ENCODE data around the gene SPOCK1.
A peak's percentile ranks its signal among the peaks of the same experiment; 100 is the strongest.

SPOCK1 gene

GRCh38 chr5:137141779-137142178, 357.3 kb downstream of the SPOCK1 start:
- no peak for DNase-seq

- DNase-seq: peak; percentile 60
Observed at GRCh38 chr5:137136991-137137632, 362.0 kb downstream of the SPOCK1 start.

- no peak for DNase-seq
Observed at GRCh38 chr5:137134920-137135532, 364.1 kb downstream of the SPOCK1 start.

GRCh38 chr5:137129886-137130680, 369.0 kb downstream of the SPOCK1 start:
- no peak for DNase-seq

GRCh38 chr5:137128012-137128411, 371.1 kb downstream of the SPOCK1 start:
- no peak for DNase-seq

- DNase-seq: no peak
Observed at GRCh38 chr5:137126829-137127228, 372.3 kb downstream of the SPOCK1 start.

- peak; percentile 26 for DNase-seq
Observed at GRCh38 chr5:137122558-137122957, 376.6 kb downstream of the SPOCK1 start.

GRCh38 chr5:137122075-137122474, 377.1 kb downstream of the SPOCK1 start:
- peak; percentile 29 for DNase-seq

- DNase-seq: no peak
Observed at GRCh38 chr5:137119321-137119720, 379.8 kb downstream of the SPOCK1 start.

- no peak for DNase-seq
Observed at GRCh38 chr5:137118629-137119028, 380.5 kb downstream of the SPOCK1 start.

- no peak for DNase-seq
Observed at GRCh38 chr5:137115152-137115551, 384.0 kb downstream of the SPOCK1 start.

- DNase-seq: no peak
Observed at GRCh38 chr5:137114529-137114928, 384.6 kb downstream of the SPOCK1 start.

GRCh38 chr5:137113939-137114338, 385.2 kb downstream of the SPOCK1 start:
- DNase-seq: no peak

- no peak for DNase-seq
Observed at GRCh38 chr5:137113161-137113560, 386.0 kb downstream of the SPOCK1 start.

GRCh38 chr5:137105351-137106035, 393.6 kb downstream of the SPOCK1 start:
- no peak for DNase-seq

GRCh38 chr5:137101544-137101943, 397.6 kb downstream of the SPOCK1 start:
- DNase-seq: no peak

GRCh38 chr5:137099651-137100050, 399.5 kb downstream of the SPOCK1 start:
- DNase-seq: no peak

GRCh38 chr5:137098663-137099062, 400.5 kb downstream of the SPOCK1 start:
- no peak for DNase-seq

- DNase-seq: no peak
Observed at GRCh38 chr5:137098238-137098637, 400.9 kb downstream of the SPOCK1 start.

- DNase-seq: no peak
Observed at GRCh38 chr5:137097203-137097602, 401.9 kb downstream of the SPOCK1 start.

- no peak for DNase-seq
Observed at GRCh38 chr5:137096149-137097103, 402.7 kb downstream of the SPOCK1 start.

GRCh38 chr5:137095597-137095996, 403.5 kb downstream of the SPOCK1 start:
- DNase-seq: no peak
